Occipital lobe (tissue), 2 donors: ENCODE measurements around the gene ADAM12. TPM values are rescaled to one million over a fixed set of nuclear protein-coding genes. Genes with fewer than 3 reads are reported as not detected.

ENCODE experiments used
- DNase-seq: peaks from one replicate; lab custom pipeline; 2025; lab: John Stamatoyannopoulos, UW
- total RNA-seq: library from RNA; depleted of rRNA; stranded (reverse); fragments of >200 nt; gene quantifications from one replicate; pipeline ENCODE4 v1.2.3, GENCODE V29; 2014

ADAM12 gene
- total RNA-seq, 1 donor from 2014 or later = 4.7 TPM

GRCh38 chr10:126215746-126216631 lies 172.3 kb downstream of the ADAM12 start:
- DNase-seq = no peak

DNA sequence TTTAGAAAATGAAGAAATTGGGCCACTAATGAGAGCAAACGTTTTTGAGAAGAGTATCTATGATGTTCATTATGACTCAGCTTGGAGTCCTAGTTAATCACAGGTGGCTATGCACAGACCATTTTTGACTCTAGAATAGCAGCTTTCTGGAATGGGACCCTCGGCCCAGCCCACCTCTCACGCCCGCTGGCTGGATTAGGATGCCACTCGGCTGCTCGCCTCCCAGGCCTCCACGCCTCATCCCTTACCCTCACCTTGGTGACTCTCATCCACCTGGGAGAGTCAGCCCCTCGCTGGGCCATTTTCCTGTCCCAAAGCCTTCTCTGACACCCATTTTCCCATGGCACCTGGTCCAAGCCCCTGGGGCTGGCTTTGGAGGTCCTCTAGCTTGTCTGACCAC lies 173.6 kb downstream of the ADAM12 start:
- no peak for DNase-seq

DNA sequence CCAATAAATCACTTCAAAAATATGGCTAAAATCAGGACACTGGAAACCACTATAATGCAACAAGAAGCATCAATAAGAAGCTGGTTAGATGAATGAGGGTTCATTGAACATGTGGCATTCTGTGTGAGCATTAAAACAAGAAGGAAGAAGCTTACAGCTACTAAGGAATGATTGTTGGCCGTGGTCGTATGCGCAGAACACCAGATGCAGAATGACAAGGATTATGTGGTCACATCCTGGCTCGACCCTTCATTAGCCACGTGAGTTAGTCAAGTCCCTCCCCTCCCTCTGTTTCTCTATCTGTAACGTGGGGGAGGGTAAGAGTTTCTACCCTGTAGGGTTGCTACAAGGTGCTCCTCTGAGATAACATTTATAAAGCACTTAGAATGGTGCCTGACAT lies 174.3 kb downstream of the ADAM12 start:
- DNase-seq = no peak

- no peak for DNase-seq
Observed at GRCh38 chr10:126212738-126213137, 175.5 kb downstream of the ADAM12 start.

DNA sequence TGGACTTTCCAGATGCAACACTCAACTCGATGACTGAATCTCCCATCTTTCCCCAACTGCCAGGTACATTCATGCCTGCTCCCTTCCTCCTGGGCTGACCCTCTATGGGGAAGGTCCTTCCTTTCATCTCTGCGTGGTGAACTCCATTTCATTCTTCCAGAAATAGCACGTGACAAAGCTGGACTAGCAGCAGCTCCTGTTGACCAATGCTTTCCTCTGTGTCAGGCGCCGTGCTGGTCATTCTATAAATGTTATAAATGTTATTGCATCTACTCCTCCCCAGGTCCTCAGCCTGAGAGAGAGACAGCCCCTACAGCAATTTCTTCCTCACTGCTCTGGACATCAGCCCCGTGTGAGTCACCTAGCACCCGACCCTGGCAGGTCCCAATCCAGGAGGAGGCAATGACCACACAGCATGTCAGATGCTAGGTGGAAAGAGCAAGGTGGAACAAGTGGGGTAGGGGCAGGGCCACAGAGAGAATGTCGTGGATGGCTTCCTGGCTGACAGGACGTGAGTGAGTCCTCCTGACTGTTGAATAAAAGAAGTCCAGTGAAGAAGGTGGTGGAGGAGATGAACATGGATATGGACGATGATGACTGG lies 178.1 kb downstream of the ADAM12 start:
- no peak for DNase-seq

DNA sequence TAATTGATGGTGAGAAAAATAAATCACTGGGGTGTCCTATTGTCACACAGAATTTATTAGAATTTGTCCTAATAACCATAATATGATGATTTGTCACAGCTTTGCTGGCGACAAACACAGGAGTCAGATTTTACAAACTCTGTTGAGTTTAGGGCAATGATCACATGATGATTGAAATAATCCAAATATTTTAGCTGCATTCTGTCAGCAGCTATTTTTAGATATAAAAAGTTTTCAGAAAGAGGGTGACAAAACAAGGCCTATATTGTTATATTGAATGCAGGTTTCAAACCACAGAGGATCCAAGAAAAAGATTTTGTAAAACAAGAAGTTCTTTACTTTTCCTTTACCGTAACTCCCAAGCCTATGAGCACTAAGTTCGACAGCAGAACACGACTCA lies 178.8 kb downstream of the ADAM12 start:
- no peak for DNase-seq

DNA sequence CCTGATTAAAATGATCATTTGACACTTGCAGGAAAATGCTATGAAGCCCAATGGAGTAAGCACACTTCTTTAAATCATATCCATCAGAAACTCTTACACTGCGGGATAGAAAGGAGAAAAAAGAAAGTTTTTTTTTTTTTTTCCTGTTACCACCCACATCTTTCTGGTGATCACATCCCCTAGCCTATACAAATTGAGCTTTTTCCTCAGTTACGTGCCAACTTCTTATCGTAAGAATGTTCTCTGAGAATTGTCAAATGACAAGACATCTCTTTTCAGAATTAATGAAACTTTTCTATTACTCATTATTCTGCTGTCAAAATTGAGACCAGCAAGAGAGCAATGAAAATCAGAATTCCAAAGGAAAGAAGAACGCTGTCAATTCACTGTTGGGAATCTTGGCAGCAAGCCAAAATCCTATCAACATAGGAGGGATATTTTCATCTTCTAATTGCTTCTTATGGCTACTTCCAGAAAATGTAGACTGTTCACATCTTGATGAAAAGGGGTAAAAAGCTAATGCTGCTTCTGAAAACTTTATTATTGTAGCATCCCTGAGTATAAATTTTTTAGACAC lies 179.5 kb downstream of the ADAM12 start:
- DNase-seq = no peak

DNA sequence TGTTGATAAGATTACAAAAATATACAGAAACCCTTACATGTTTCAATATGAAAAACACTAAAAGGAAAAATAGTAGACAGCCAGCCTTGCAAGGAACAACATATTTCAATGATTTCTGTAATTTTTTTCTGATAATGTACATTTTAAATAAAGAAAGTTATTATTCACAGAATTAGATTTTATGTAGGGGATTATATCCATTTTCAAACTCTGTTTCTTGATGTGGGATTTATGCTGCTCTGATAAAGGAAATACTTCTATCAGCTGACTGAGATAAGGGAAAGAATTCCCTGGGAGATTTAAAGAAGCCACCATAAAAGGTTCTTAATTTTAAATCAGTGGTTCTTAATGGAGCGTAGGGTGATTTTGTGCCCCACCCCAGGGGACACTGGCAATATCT lies 180.4 kb downstream of the ADAM12 start:
- DNase-seq = no peak

DNA sequence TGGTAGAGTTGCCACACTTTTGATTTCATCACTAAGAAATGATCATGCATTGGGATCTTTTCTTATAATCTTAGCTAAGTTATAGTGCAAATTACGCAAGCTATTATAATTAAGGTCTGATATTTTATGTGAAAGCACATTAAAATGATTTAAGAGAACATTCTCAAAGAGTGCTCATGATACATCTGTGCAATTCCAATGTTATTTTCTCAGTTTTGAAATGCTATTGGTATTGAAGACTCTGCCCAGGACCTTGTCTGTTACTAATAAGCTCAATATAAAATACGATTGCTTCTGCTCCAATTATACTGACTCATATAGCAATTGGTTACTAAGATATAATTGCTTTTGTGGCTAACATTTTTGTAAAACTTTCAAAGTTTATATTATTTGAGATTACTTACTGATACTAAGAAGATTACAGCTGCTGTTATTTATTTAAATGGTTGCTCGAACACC lies 180.9 kb downstream of the ADAM12 start:
- DNase-seq = no peak

- no peak for DNase-seq
Observed at GRCh38 chr10:126205486-126206205, 182.6 kb downstream of the ADAM12 start.

DNA sequence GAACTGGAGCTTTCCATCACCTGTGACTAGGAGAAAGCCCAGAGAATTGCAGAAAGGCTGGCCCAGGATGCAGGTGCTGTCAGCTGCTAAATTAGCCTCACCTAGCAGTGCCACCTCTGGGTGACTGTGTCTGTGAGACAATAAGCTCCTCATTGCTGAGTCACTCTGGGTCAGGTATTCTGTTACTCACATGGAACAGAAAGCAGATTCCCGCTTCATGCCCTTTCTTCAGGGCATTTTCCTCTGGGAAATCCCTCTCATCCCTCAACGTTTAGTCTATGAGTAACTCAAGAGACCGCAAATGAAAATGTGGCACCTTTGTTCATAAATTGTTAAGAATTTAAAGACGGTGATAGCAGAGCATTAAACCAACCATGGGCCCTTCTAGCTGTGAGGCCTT lies 184.0 kb downstream of the ADAM12 start:
- no peak for DNase-seq

- DNase-seq = no peak
Observed at GRCh38 chr10:126203746-126204145, 184.5 kb downstream of the ADAM12 start.

DNA sequence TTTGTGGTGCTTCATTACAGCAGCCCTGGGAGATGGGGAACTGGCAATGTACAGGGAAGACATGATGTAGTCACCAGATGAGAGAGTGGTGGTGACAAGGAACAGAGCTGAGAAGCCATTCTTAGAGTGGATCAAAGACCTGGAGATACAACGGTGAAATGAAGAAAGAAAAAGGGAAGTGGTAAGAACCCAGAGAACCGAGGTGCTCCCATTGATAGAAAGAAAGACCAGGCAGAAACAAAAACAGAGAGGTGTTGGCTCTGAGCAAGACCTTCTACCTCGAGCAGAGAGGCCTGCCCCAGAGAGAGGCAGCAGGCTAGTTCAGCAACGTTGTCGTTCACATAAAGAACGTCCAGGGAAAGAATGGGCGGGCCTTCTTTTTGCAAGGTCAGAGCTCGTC lies 186.7 kb downstream of the ADAM12 start:
- DNase-seq = no peak

- DNase-seq = no peak
Observed at GRCh38 chr10:126199221-126199998, 188.9 kb downstream of the ADAM12 start.

DNA sequence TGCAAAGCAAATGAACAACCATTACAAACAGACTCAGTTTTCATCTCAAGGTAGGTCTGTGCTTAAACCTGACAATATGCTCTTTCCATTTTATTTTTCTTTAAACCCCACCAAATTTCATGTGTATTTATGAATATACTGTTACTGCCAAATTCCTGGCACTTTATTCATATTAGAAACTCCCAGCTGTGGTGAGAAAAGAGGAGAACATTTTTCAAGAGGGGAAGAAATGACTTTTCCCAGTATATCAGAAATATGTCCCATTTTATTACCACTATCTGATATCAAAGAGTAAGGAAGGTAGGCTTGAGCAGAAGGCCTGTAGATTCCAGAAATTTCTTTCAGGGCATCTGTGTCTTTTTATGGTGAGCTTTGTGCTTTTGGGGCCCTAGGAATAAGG lies 189.6 kb downstream of the ADAM12 start:
- DNase-seq = no peak

GRCh38 chr10:126197036-126197543 lies 191.2 kb downstream of the ADAM12 start:
- DNase-seq = no peak

DNA sequence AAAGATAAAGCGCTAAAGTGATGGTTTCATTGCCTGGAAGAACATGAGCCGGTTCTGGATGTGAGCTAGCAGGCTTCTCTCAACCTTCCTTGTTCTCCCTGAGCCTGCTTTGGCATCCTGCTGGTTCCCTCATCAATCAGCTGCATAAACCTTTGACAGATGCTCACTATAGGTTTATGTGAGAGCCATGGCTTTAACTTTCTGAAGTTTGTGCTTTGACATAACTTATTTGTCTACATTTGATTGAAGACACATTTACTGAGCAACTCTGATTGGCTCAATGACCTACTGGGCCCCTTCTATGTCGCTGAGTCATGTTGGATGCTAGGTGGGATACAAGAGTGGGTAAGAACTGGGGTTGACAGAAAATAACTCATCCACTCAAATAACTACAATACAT lies 192.0 kb downstream of the ADAM12 start:
- no peak for DNase-seq

DNA sequence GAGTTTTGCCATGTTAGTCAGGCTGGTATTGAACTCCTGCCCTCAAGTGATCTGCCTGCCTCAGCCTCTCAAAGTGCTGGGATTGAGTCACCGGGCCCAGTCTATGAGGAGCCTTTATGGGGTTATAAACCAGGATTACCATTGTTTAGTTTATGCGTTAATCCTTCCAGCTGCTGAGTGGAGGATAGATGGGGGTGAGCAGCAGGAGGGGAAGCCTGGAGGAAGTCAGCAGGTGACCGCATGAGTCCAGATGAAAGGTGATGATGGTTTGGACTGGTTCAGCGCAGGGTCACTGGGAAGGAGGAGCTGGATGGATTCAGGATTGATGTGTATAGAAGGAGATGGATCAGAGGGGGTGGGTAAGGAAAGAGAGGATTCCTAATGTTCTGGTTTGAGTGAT lies 197.1 kb downstream of the ADAM12 start:
- DNase-seq = no peak

- DNase-seq = no peak
Observed at GRCh38 chr10:126188679-126189200, 199.5 kb downstream of the ADAM12 start.

GRCh38 chr10:126187399-126187798 lies 200.9 kb downstream of the ADAM12 start:
- DNase-seq = no peak

DNA sequence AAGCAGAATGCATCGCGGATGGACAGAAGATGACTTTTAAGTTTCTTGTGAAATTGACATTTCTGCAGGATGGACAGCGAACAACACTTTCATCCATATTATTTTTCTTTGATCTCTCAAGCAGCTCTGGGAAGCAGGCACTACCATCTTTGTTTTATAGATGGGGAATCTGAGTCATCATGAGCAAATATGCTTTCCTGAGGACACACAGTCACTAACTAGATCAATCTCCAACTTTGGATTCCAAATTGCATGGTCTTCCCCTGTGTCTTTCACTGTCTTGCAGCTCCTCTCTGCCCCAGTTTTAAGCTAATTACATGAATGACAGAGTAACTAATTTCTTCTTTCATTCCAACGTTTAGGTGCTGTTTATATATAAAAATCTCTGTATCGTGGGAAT lies 201.5 kb downstream of the ADAM12 start:
- no peak for DNase-seq
